ENCODE data around the gene SLC25A5.

SLC25A5 gene

DNA sequence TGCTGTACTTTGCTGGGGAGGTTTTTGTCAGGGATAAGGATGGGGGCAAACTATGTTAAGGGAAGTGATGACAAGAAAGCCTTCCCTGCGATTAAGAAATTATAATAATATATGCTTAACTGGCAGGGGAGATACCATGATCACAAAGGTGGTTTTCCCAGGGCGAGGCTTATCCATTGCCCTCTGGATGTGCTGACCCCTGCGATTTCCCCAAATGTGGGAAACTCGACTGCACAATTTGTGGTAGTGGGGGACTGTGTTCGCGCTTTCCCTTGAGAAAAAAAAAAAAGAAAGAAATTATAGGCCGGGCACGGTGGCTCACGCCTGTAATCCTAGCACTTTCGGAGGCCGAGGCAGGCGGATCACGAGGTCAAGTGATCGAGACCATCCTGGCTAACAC, 44.6 kb upstream of the SLC25A5 start:
- no peak overlapping the region for H3K27ac ChIP-seq (ENCODE audit: low read depth, low read length)
- H3K36me3 ChIP-seq (ENCODE audit: control insufficient read depth in 1 of 2, insufficient read depth in 2 of 2, low read length in 2 of 2), result peaks cover 0 to 2% of the 10 kb centered on the region in 2 experiments
- H4K8ac ChIP-seq (ENCODE audit: low read depth, low read length), result no peak overlapping the region
- no peaks in the 10 kb centered on the region for H3K79me1 ChIP-seq (ENCODE audit: low read length)
- H3K9me3 ChIP-seq (ENCODE audit: insufficient read depth, low read depth, low read length), result no peaks in the 10 kb centered on the region
- no peak overlapping the region for H3K4ac ChIP-seq (ENCODE audit: low read depth, low read length)
- H2AK5ac ChIP-seq (ENCODE audit: low read length), result no peak overlapping the region
- H3K4me2 ChIP-seq (ENCODE audit: low read length), result no peak overlapping the region
- H2BK5ac ChIP-seq (ENCODE audit: low read depth, low read length, poor library complexity), result no peak overlapping the region
- DNase-seq, result no peak
- H2AFZ ChIP-seq (ENCODE audit: insufficient read depth, low read length, poor library complexity), result no peak overlapping the region
- no peak overlapping the region for H3K23ac ChIP-seq (ENCODE audit: low read length)
- no peak overlapping the region for H3K18ac ChIP-seq (ENCODE audit: low read length)
- no peak overlapping the region for H3K4me3 ChIP-seq (ENCODE audit: low read depth, low read length)
- no peak overlapping the region for H3K9ac ChIP-seq (ENCODE audit: low read length)
- H4K12ac ChIP-seq (ENCODE audit: low read depth, low read length), result no peak overlapping the region
- no peaks in the 10 kb centered on the region for H3K4me1 ChIP-seq (ENCODE audit: control insufficient read depth in 1 of 2, insufficient read depth in 2 of 2, low read length in 2 of 2)
- H3K27me3 ChIP-seq (ENCODE audit: insufficient read depth, low read length), result no peaks in the 10 kb centered on the region
- no peak overlapping the region for H2BK120ac ChIP-seq (ENCODE audit: insufficient read depth, low read length, poor library complexity)
- no peak overlapping the region for H4K91ac ChIP-seq (ENCODE audit: low read depth, low read length)
- no CpG with 5 or more reads among the region's 14 CpGs for WGBS (ENCODE audit: extremely low coverage, insufficient coverage, insufficient read length)
- H2BK12ac ChIP-seq (ENCODE audit: low read length), result no peak overlapping the region
- no peak overlapping the region for H3K14ac ChIP-seq (ENCODE audit: low read length)
- no peaks in the 10 kb centered on the region for H3K79me2 ChIP-seq (ENCODE audit: control insufficient read depth, insufficient read depth, low read length, poor library complexity)

DNA sequence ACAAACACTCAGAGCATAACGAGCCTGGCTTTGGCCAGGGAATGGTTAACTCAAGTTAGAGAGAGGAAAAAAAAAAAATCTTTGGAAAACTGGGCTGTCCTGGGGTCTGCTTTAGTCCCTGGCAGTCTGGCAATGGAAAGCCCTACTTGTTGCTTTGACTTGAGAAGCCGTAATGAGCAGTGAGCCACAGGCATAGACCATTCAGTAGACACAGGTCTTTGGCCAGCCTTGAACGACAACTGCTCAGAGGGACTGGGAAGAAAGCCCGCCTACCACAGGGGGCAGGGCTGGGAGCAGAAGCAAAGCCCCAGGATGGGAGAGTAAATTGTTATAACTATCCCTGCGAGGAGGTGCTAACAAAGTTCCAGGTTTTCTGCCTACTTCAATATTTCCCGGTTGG, 43.2 kb upstream of the SLC25A5 start:
- Histone ChIP-seq H3K4me3 (ENCODE audit: low read depth, low read length) (no peak overlapping the region), H3K79me1 (ENCODE audit: low read length) (no peaks in the 10 kb centered on the region), H2BK12ac (ENCODE audit: low read length) (no peak overlapping the region), H4K8ac (ENCODE audit: low read depth, low read length) (no peak overlapping the region), H3K4me2 (ENCODE audit: low read length) (no peak overlapping the region), H3K9ac (ENCODE audit: low read length) (no peak overlapping the region), H2AFZ (ENCODE audit: insufficient read depth, low read length, poor library complexity) (no peak overlapping the region), H2AK5ac (ENCODE audit: low read length) (no peak overlapping the region), H3K27ac (ENCODE audit: low read depth, low read length) (no peak overlapping the region), H3K9me3 (ENCODE audit: insufficient read depth, low read depth, low read length) (no peaks in the 10 kb centered on the region), H3K79me2 (ENCODE audit: control insufficient read depth, insufficient read depth, low read length, poor library complexity) (no peaks in the 10 kb centered on the region), H4K91ac (ENCODE audit: low read depth, low read length) (no peak overlapping the region), H3K36me3 (ENCODE audit: control insufficient read depth in 1 of 2, insufficient read depth in 2 of 2, low read length in 2 of 2) (peaks cover 0 to 2% of the 10 kb centered on the region in 2 experiments), H3K27me3 (ENCODE audit: insufficient read depth, low read length) (no peaks in the 10 kb centered on the region), H3K23ac (ENCODE audit: low read length) (no peak overlapping the region), H3K18ac (ENCODE audit: low read length) (no peak overlapping the region), H2BK5ac (ENCODE audit: low read depth, low read length, poor library complexity) (no peak overlapping the region), H4K12ac (ENCODE audit: low read depth, low read length) (no peak overlapping the region), H3K4me1 (ENCODE audit: control insufficient read depth in 1 of 2, insufficient read depth in 2 of 2, low read length in 2 of 2) (no peaks in the 10 kb centered on the region), H3K14ac (ENCODE audit: low read length) (no peak overlapping the region), H3K4ac (ENCODE audit: low read depth, low read length) (no peak overlapping the region), H2BK120ac (ENCODE audit: insufficient read depth, low read length, poor library complexity) (no peak overlapping the region)
- DNase-seq, result no peak
- WGBS (ENCODE audit: extremely low coverage, insufficient coverage, insufficient read length), result no CpG with 5 or more reads among the region's 6 CpGs

DNA sequence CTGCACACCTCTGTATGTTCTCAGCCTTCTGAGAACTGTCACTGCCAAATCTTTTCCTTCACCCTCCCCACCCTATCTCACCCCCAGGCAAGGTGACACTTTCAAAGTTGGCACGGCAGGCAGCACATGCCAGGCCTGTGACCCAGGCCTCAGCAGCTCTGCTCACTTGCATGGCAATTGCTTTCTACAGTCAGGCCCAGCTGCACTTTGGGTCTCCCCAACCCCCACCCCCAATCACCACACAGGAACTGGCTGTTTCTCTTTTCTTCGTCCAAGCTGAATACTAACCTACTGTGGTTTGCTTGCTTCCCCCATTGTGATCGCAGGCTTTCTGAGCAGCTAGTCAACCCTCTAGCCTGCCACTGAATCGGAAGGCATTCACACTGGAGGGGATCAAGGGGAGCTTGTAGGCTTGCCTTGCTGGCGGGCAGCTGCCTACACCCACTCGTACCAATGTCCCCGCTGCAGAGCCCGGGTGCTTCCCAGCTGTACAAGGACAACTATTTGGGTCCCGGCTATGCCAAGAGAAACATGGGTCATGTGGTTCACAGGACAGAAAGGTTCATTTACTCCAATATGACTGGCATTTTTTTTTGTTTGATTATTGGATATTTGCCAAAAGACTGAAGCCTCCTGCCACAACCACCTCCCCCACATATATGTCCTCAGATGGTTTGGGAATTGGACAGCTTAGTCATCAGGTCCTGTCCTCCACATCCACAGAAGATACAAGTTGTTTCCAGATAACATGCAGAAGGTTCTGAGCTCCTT, 41.0 kb upstream of the SLC25A5 start:
- H4K8ac ChIP-seq (ENCODE audit: low read depth, low read length), result no peak overlapping the region
- H2BK120ac ChIP-seq (ENCODE audit: insufficient read depth, low read length, poor library complexity), result no peak overlapping the region
- no peaks in the 10 kb centered on the region for H3K27me3 ChIP-seq (ENCODE audit: insufficient read depth, low read length)
- no peak overlapping the region for H3K9ac ChIP-seq (ENCODE audit: low read length)
- H3K14ac ChIP-seq (ENCODE audit: low read length), result no peak overlapping the region
- no peak overlapping the region for H3K23ac ChIP-seq (ENCODE audit: low read length)
- H3K27ac ChIP-seq (ENCODE audit: low read depth, low read length), result no peak overlapping the region
- H3K4me1 ChIP-seq (ENCODE audit: control insufficient read depth in 1 of 2, insufficient read depth in 2 of 2, low read length in 2 of 2), result no peaks in the 10 kb centered on the region
- H2AFZ ChIP-seq (ENCODE audit: insufficient read depth, low read length, poor library complexity), result no peak overlapping the region
- no peak overlapping the region for H4K91ac ChIP-seq (ENCODE audit: low read depth, low read length)
- peaks cover 0 to 2% of the 10 kb centered on the region in 2 experiments for H3K36me3 ChIP-seq (ENCODE audit: control insufficient read depth in 1 of 2, insufficient read depth in 2 of 2, low read length in 2 of 2)
- no peak overlapping the region for H3K4me3 ChIP-seq (ENCODE audit: low read depth, low read length)
- H2BK5ac ChIP-seq (ENCODE audit: low read depth, low read length, poor library complexity), result no peak overlapping the region
- no peak overlapping the region for H3K4me2 ChIP-seq (ENCODE audit: low read length)
- H3K4ac ChIP-seq (ENCODE audit: low read depth, low read length), result no peak overlapping the region
- H2BK12ac ChIP-seq (ENCODE audit: low read length), result no peak overlapping the region
- no peak for DNase-seq
- no peak overlapping the region for H3K18ac ChIP-seq (ENCODE audit: low read length)
- no peaks in the 10 kb centered on the region for H3K79me1 ChIP-seq (ENCODE audit: low read length)
- H2AK5ac ChIP-seq (ENCODE audit: low read length), result no peak overlapping the region
- H3K9me3 ChIP-seq (ENCODE audit: insufficient read depth, low read depth, low read length), result no peaks in the 10 kb centered on the region
- WGBS (ENCODE audit: extremely low coverage, insufficient coverage, insufficient read length), result no CpG with 5 or more reads among the region's 9 CpGs
- H4K12ac ChIP-seq (ENCODE audit: low read depth, low read length), result no peak overlapping the region
- H3K79me2 ChIP-seq (ENCODE audit: control insufficient read depth, insufficient read depth, low read length, poor library complexity), result no peaks in the 10 kb centered on the region

DNA sequence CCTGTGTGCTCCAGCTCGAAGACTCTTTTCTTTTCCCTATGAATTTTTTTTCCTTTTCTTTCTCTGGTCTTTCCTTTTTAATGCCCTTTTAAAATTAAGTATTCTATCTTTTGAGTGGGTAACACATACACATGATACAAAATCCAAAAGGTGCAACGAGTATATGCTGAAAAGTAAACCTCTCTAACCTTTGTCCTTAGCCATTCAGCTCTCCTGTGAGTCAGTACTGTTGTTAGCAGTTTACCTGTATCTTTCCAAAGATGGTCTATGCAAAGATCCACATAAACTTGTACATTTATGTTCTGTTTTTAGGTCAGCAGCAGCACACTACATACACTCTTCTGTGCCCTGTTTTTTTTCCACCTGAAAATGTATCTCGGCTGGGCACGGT, 40.5 kb upstream of the SLC25A5 start:
- H3K4me3 ChIP-seq (ENCODE audit: low read depth, low read length), result no peak overlapping the region

More for the DNA sequence above, 40.5 kb upstream of the SLC25A5 start:
- H3K23ac ChIP-seq (ENCODE audit: low read length), result no peak overlapping the region
- H3K79me1 ChIP-seq (ENCODE audit: low read length), result no peaks in the 10 kb centered on the region
- no peaks in the 10 kb centered on the region for H3K27me3 ChIP-seq (ENCODE audit: insufficient read depth, low read length)
- WGBS (ENCODE audit: extremely low coverage, insufficient coverage, insufficient read length), result no CpG with 5 or more reads among the region's 4 CpGs
- H3K18ac ChIP-seq (ENCODE audit: low read length), result no peak overlapping the region
- no peak overlapping the region for H4K12ac ChIP-seq (ENCODE audit: low read depth, low read length)
- H2BK120ac ChIP-seq (ENCODE audit: insufficient read depth, low read length, poor library complexity), result no peak overlapping the region
- no peaks in the 10 kb centered on the region for H3K36me3 ChIP-seq (ENCODE audit: control insufficient read depth in 1 of 2, insufficient read depth in 2 of 2, low read length in 2 of 2)
- no peak overlapping the region for H3K27ac ChIP-seq (ENCODE audit: low read depth, low read length)
- no peaks in the 10 kb centered on the region for H3K9me3 ChIP-seq (ENCODE audit: insufficient read depth, low read depth, low read length)
- no peak overlapping the region for H3K4ac ChIP-seq (ENCODE audit: low read depth, low read length)
- no peak overlapping the region for H2AFZ ChIP-seq (ENCODE audit: insufficient read depth, low read length, poor library complexity)
- H3K14ac ChIP-seq (ENCODE audit: low read length), result no peak overlapping the region
- no peak overlapping the region for H3K4me2 ChIP-seq (ENCODE audit: low read length)
- H2BK12ac ChIP-seq (ENCODE audit: low read length), result no peak overlapping the region
- no peak for DNase-seq
- no peaks in the 10 kb centered on the region for H3K79me2 ChIP-seq (ENCODE audit: control insufficient read depth, insufficient read depth, low read length, poor library complexity)
- no peak overlapping the region for H4K91ac ChIP-seq (ENCODE audit: low read depth, low read length)
- H2AK5ac ChIP-seq (ENCODE audit: low read length), result no peak overlapping the region
- H3K4me1 ChIP-seq (ENCODE audit: control insufficient read depth in 1 of 2, insufficient read depth in 2 of 2, low read length in 2 of 2), result no peaks in the 10 kb centered on the region
- no peak overlapping the region for H3K9ac ChIP-seq (ENCODE audit: low read length)
- no peak overlapping the region for H4K8ac ChIP-seq (ENCODE audit: low read depth, low read length)
- no peak overlapping the region for H2BK5ac ChIP-seq (ENCODE audit: low read depth, low read length, poor library complexity)
